HG02884 (cell line): ENCODE measurements around the gene URAD.

Experiments
- ATAC-seq: cut with Tn5 transposase; IDR thresholded peaks from one replicate; pipeline ENCODE4 v1.9.1; 2021; ENCODE audit warnings: mild to moderate bottlenecking, moderate library complexity; ENCODE audit not compliant: unreplicated experiment

Gene URAD

DNA sequence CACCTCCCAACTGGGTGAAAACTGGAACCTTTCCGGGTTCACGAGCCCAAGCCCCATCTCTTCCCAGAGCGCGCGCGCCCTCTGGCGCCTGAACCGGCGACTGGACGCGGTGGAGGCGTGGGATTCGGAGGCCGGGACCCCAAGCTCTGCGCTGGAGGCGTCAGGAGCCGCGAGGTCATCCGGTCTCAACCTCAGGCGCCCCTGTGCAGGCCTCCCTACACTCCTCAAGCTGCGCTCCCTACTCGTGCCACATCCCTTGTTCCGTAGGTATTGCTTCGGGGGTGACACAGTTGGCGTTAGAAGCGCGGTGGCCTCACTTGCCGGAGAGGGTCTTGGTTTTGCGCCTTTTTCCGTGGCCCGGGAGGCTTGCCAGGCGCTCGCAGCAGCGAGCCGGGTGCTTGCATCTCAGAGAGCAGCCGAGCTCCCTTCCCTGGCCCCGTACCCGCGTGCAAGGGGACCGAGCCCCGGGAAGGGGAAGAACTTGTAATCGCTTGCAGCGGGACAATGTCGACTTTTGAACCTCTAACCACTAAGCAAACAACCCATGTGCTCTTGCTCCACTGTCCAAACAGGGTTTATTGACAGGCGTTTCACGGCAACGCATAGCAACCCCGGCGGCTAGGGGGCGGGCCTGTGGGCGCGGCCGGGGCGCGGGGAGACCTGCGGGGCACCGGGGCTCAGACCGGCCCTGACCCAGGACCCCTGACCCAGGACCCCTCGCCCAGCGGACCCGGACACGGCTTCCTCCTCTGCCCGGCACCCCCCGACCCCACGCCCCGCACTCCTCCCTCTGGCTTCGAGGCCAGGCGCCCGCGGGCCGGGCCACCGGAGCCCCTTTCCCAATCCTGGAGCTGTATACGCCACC, 27.9 kb downstream of the URAD start:
- ATAC-seq = no peak

DNA sequence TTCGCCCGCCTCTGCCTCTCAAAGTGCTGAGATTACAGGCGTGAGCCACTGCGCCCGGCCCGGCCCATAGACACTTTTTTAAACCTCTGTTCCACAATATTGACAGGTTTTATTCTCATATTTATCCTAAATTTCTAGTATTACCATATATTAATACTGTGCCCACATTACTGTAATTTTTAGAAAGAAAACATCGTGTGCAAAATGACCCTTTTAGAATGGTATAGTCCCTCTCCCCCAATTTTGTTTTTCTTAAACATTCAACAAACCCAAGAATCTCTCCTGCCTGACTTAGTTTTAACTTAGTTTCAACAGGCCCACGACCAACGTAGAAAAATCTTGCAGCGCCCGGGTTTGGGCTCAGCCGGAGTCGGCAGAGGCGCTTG, 28.5 kb downstream of the URAD start:
- ATAC-seq = no peak

DNA sequence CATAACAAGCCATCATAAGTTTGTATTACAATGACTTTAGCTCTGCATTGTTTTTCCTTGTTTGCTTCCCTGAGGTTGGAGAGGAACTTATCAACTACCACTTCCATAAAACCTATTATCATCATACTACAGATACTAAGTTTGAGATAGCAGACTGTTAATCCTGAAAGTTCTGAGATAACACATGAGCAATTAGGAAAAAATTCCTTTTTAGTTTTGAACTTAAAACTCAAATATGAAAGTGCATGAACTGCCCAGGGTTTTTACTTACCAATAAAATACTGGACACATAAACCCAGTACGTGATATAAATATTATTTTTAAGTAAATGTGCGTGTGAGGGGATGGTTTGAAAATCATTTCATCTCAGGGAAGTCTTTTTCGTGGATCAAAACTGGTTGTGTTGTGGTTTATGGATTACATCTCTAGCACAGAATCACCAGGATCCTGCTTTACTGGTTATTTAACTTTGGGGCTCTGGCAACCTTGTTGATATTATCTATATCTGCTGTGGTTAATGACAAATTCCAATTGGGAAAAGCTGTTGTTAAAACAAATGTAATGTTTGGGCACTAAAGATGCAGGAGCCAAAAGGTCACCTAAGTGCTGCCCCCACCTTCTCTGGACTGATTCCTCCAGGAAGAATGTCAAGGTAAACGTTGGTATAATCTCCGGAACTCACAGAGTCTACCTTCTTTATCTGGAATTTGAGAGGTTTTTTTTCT, 31.8 kb downstream of the URAD start:
- no peak for ATAC-seq

DNA sequence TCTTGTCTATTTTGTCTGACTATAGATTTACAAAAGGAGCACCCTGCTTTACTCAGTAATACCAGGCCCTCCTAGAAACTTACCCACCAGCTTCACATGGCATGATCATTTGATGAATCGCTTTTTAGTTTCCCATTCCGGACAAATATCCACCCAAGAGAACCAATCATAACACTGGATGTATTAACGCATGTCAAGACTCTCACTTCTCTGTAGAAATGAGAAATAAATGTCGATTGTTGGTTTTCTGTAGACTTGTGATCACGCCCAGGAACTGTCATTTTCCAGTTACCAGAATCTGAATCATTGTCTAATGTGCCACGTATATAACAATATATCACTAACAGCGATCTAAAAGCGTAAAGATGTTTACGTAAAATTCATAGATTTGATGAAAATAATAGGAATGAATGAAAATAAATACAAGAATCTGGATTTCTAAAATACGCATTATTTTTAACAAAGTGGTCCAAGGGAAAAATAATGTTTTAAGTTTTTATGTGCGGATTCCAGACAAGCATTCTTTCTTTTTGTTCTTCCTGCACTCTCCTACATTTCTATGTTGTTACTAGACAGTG, 33.4 kb downstream of the URAD start:
- no peak for ATAC-seq

DNA sequence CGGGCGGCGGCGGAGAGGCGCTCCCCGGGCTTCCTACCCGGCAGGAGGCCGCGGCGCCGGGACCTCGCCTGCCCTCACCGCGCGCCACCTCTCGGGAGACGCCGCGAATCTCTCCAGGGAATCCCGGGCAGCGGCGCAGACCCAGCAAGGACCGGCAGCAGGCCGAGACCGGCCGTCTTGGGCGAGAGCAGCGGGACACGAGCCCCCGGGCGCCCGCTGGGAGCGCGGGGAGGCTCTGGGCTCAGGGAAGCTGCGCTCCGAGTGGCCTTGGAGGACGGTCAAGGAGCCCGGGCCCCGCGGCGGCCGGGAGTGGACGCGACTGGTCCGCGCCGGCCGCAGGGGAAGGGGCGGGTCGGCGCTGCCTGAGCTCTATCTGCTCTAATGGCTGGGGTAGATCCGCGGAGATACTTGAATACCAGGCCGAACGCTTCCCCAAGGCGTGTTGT, 34.1 kb downstream of the URAD start:
- ATAC-seq = peak; percentile 29

DNA sequence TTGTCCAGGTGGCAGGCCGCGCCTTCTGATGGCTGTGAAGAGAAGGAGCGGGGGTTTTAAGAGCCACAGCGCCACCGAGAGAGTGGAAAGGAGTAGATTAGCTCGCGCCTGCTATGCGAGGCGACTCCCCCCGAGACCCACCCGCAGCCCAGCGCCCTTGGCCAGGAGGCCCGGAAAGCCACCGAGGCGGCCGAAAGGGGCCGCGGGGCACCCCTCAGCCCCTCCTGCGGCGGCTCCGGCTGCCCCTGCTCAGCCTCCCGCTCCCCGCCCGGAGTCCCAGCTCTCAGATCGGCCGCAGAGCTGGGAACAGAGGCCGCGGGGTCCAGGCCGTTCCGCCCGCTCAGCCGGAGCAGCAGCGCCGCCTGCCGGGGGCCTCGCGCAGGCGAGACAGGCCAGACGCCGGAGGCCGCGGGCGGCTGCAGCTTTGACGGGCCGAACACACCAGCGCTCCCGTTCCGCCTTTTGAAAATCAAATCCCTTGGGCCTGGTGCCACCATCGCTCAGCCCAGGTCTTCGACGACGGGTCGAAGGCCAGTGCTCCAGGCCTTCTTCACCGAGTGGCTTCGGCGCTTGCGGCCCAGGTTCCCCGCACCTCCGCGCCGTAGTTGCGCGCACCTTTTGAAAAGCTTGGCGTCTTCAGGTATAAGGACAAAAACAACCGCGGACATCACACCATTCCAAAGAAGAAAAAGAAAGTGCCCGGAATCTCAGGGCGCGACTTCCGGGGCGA, 34.7 kb downstream of the URAD start:
- peak; percentile 87 for ATAC-seq

DNA sequence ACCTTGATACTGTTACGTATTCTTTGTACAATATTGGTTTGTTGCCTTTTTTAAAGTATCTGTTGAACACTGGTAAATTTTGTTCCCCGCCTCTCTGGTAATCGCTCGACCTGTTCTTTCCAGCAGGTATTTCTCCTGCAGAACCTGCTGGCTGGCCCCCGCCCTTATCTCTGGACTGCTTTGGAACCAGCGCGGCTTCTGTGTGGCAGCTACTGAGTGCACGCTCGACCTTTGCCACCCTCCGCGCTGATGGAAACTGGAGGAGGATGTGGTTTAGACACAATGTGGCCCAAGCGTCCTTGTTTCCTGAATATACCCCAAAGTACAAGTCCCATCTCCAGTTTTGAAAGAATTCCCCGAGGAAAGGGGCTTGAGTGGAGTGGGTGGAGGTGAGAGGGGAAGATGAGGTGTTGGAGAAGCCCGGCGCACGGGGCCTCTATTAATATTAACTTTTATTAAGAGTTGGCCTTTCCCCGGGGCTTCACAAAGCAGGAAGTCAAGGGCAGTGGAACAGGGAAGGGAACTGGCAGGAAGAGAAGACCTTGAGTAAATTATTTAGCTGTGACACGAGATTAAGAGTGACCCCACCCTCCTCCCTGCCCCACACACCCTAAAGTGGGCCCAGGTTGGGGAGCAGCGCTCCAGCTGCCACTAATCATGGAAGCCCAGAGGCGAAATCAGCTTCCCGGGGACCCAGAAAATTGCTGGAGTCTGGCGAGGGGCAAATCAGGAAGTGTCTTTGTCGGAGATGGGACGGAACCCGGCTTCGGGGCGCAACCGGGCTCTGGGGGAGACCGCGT, 35.4 kb downstream of the URAD start:
- no peak for ATAC-seq

DNA sequence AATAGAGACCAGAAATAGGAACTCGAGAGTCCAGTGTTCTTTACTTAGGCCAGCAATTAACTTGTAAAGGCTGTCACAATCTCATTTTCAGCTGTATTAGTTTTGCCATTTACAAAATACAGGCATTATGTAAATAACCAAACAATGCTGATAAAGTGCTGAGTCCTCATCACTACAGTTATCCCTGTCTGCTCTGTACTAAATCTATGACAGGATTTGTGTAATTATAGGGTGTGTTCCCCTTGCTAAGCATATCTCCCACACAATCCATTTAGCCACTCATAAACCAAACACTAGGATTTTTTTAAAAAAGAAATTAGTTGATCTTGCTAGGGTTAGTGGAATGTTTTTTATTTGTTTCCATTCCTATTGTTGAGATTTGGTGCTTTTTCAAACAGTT, 45.5 kb downstream of the URAD start:
- ATAC-seq = no peak

DNA sequence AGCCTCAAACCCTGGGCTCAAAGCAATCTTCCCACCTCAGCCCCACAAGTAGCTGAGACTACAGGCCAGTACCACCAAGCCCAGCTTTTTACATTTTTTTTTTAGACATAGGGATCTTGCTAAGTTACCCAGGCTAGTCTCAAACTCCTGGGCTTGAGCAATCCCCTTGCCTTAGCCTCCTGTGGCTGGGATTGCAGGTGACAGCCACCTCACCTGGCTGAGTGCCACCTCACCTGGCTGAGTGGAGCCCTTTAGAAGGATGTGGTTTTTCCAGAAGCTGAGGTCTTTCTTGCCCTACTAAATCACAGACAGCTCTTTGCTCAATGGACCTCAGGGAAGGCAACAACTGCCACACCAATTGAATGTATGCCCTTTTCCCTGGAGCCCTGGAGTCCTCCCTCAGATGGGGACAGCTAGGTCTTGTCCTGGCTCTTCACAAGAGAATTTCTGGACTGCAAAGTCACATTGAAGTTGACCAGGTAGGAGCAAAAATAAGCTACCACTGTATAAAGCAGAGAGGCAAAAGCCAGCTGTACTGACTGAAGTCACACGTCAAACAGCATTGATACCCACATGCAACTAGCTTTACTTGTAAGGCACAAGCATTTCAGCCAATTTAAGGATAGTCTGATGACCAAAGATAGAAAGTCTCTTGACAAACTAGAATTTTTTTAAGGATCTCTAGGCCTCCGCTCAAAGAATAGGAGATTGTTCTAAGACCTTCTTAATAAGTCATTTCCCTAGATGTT, 54.7 kb downstream of the URAD start:
- ATAC-seq = no peak

DNA sequence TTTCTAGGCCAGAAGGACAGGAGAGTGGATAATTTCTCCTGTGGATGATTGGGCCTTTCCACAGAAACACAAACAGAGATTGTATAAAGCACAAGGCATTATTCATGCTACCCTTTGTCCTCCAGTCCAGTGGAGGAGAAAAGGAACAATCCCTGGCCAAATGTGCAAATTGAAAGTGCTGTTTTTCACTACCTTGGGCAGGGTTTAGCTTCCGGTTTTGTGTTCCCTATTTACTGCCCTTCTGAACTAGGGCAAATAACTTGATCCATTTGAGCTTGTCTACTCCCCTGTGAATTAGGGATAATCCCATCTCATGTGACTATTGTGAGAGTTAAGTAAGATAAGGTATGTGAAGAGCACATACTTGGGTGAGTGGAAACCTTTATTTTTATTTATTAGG, 55.4 kb downstream of the URAD start:
- no peak for ATAC-seq

DNA sequence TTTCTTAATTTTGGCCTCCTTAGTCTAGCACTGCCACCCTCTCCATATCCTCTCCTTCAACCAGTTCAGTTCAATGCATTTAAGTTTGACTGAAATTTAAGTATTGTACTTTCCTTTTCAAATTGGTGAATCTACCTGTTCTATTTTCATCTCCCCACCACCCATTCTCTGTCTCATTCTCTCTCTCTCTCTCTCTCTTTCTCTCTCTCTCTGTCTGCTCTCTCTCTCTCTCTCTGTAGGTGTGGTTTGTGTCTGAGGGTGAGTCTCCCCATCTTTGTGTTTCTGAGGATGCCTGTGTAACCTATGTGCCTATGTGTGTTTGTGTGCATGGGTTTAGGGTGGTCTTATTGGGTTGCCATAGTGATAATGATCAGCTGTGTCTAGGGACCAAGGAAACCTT, 58.6 kb downstream of the URAD start:
- no peak for ATAC-seq

DNA sequence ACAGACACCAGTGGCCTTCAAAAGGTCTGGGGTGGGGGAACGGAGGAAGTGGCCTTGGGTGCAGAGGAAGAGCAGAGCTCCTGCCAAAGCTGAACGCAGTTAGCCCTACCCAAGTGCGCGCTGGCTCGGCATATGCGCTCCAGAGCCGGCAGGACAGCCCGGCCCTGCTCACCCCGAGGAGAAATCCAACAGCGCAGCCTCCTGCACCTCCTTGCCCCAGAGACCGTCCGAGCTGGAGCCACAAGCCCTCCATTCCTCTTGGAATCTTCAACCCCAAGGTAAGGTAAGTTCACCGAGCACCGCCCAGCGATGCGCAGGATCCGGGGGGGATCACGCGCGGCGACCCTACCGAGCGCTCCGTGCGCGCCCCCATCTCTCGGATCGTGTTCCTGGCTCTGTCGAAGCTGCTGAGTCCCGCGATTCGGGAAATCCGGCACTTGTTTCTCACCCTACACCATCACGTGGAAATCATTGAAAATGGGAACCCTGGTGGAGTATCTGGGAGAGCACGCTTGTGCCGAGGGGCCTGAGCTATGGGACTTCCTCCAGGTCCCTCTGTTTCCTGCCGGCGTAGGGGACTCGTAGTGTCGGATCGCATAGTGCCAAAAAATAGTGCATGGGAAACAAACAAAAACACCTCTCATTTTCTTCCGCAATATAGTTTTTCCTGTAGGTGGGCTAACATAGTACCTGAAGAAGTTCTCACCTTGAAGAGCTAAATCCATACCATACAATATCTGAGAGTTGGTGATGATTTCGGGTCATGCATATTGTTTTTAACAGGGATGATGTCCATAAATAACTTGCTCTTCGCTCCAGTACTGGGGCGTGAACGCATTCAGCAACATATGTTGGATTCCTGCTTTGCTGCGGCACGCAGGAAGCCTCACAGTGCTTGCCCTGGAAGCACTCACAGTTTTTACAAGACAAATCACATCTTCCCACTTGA, 59.4 kb downstream of the URAD start:
- ATAC-seq = no peak

DNA sequence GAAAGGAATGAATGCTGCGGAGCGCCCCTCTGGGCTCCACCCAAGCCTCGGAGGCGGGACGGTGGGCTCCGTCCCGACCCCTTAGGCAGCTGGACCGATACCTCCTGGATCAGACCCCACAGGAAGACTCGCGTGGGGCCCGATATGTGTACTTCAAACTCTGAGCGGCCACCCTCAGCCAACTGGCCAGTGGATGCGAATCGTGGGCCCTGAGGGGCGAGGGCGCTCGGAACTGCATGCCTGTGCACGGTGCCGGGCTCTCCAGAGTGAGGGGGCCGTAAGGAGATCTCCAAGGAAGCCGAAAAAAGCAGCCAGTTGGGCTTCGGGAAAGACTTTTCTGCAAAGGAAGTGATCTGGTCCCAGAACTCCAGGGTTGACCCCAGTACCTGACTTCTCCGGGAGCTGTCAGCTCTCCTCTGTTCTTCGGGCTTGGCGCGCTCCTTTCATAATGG, 60.1 kb downstream of the URAD start:
- ATAC-seq = no peak
